ENCODE data around the gene DOCK10.

Gene DOCK10

GRCh38 chr2:225011585-225011984 is 30.7 kb downstream of the DOCK10 start:
- DNase-seq (ENCODE audit: low read depth), result no peak

- no peak for DNase-seq (ENCODE audit: low read depth)
Observed at GRCh38 chr2:225010804-225011203, 31.5 kb downstream of the DOCK10 start.

- no peak for DNase-seq (ENCODE audit: low read depth)
Observed at GRCh38 chr2:225009768-225010167, 32.5 kb downstream of the DOCK10 start.

GRCh38 chr2:225008935-225009334 is 33.3 kb downstream of the DOCK10 start:
- no peak for DNase-seq (ENCODE audit: low read depth)

GRCh38 chr2:225008179-225008856 is 34.0 kb downstream of the DOCK10 start:
- DNase-seq (ENCODE audit: low read depth), result no peak

GRCh38 chr2:225006730-225007129 is 35.5 kb downstream of the DOCK10 start:
- DNase-seq (ENCODE audit: low read depth), result no peak

- DNase-seq (ENCODE audit: low read depth), result no peak
Observed at GRCh38 chr2:225004597-225004996, 37.7 kb downstream of the DOCK10 start.

GRCh38 chr2:225002656-225003045 is 39.6 kb downstream of the DOCK10 start:
- no peak for DNase-seq (ENCODE audit: low read depth)

- peak; percentile 34 for DNase-seq (ENCODE audit: low read depth)
Observed at GRCh38 chr2:225002039-225002655, 40.1 kb downstream of the DOCK10 start.

- DNase-seq (ENCODE audit: low read depth), result no peak
Observed at GRCh38 chr2:224999754-225000153, 42.5 kb downstream of the DOCK10 start.

- DNase-seq (ENCODE audit: low read depth), result no peak
Observed at GRCh38 chr2:224999321-224999720, 42.9 kb downstream of the DOCK10 start.

GRCh38 chr2:224997802-224998201 is 44.5 kb downstream of the DOCK10 start:
- no peak for DNase-seq (ENCODE audit: low read depth)

GRCh38 chr2:224995419-224995818 is 46.8 kb downstream of the DOCK10 start:
- DNase-seq (ENCODE audit: low read depth), result no peak

- DNase-seq (ENCODE audit: low read depth), result no peak
Observed at GRCh38 chr2:224994242-224994823, 47.9 kb downstream of the DOCK10 start.

GRCh38 chr2:224990710-224991109 is 51.6 kb downstream of the DOCK10 start:
- DNase-seq (ENCODE audit: low read depth), result no peak

GRCh38 chr2:224987733-224988132 is 54.5 kb downstream of the DOCK10 start:
- no peak for DNase-seq (ENCODE audit: low read depth)

GRCh38 chr2:224986477-224986876 is 55.8 kb downstream of the DOCK10 start:
- no peak for DNase-seq (ENCODE audit: low read depth)

GRCh38 chr2:224984637-224985036 is 57.6 kb downstream of the DOCK10 start:
- no peak for DNase-seq (ENCODE audit: low read depth)

- DNase-seq (ENCODE audit: low read depth), result no peak
Observed at GRCh38 chr2:224983712-224984554, 58.3 kb downstream of the DOCK10 start.

- DNase-seq (ENCODE audit: low read depth), result no peak
Observed at GRCh38 chr2:224982910-224983711, 59.2 kb downstream of the DOCK10 start.

- DNase-seq (ENCODE audit: low read depth), result no peak
Observed at GRCh38 chr2:224982226-224982625, 60.0 kb downstream of the DOCK10 start.

Data from stimulated activated CD8-positive, alpha-beta memory T cell treated with anti-CD3 and anti-CD28 coated beads, Interleukin-7, amount 100 ng/mL, for 24 hours (primary cell).